GM12873 (cell line): Measurements from ENCODE around the gene CYS1.

ENCODE experiments used
- TF ChIP-seq, protein P1 (sequence below): IDR thresholded peaks from 2 replicates; pipeline ENCODE4 v1.5.1; 2012; ENCODE audit warnings: low read depth, mild to moderate bottlenecking, moderate library complexity, low read length, control low read depth; ENCODE audit not compliant: insufficient read depth; ENCODE audit errors: missing control alignments

Gene CYS1

DNA sequence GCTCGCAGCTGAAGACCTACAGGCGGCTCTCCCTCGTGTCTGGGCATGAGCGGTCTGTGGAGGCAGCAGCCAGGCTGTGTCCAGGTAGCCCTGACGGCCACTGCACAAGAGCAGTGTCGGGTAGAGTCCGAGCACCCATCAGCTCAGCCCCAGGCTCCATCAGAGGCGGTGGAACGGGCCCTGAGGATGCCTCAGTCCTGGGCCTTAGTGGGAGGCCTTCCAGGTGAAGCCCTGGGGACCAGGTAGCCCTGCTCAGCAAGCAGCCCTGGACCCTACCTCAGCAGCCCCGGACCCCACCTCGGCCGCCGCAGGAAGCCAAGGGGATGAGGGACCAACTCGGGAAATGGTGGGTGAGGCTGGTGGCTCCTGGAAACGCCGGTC, 58.2 kb downstream of the CYS1 start:
- TF ChIP-seq, protein P1, sequence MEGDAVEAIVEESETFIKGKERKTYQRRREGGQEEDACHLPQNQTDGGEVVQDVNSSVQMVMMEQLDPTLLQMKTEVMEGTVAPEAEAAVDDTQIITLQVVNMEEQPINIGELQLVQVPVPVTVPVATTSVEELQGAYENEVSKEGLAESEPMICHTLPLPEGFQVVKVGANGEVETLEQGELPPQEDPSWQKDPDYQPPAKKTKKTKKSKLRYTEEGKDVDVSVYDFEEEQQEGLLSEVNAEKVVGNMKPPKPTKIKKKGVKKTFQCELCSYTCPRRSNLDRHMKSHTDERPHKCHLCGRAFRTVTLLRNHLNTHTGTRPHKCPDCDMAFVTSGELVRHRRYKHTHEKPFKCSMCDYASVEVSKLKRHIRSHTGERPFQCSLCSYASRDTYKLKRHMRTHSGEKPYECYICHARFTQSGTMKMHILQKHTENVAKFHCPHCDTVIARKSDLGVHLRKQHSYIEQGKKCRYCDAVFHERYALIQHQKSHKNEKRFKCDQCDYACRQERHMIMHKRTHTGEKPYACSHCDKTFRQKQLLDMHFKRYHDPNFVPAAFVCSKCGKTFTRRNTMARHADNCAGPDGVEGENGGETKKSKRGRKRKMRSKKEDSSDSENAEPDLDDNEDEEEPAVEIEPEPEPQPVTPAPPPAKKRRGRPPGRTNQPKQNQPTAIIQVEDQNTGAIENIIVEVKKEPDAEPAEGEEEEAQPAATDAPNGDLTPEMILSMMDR: no peak

DNA sequence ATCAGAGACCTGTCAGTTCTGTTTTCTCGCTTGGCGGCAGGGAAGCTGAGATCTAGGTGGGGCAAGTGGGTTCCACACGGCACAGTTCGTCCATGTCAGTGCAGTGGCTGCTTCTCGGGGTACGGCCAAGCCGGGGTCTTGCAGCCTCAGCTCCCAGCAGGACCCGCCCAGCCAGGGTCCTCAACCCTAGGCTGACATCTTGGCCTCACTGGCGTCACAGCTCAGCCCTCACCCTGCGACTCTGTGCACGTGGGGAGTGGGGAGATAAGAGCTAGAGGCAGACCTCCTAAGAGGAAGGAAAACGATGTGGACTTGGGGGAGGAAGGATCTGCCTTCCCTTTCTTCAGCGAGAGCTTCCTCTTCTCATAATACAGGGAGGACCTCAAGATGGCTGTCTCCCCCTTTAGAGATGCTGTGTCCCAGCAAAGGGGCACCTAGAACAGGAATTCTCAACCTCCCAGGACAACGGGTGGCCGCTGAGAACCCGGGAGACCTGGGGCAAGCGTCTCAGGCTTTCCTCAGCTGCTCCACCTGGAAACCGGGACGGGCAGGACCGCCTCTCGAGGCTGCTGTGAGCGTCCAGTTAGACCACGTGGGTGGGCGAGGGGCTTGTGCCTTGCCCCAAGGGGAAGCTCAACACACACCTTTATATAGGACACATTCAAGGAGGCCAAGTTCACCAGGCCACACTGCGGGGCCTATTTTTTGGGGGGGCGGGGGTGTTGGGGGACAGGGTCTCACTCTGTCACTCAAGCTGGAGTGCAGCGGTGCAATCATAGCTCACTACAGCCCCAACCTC, 60.4 kb downstream of the CYS1 start:
- TF ChIP-seq, protein P1: no peak

DNA sequence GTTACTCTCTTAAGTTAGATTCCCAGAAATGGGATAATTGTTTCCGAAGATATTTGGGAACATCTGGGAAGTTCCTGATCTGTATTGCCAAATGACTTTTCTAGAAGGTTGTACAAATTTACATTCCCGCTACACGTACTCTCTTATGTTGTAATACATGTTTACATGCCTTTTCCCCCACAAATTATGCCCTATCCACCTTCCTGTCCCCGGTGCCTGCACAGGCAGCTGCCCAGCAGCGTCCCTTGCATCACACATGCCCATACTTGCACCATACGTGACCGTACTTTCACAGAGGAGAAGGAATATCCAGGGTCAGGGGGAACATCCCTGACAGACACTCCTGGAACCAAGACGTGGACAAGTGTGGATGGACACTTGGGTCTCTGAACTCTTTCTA, 61.0 kb downstream of the CYS1 start:
- TF ChIP-seq, protein P1: no peak

DNA sequence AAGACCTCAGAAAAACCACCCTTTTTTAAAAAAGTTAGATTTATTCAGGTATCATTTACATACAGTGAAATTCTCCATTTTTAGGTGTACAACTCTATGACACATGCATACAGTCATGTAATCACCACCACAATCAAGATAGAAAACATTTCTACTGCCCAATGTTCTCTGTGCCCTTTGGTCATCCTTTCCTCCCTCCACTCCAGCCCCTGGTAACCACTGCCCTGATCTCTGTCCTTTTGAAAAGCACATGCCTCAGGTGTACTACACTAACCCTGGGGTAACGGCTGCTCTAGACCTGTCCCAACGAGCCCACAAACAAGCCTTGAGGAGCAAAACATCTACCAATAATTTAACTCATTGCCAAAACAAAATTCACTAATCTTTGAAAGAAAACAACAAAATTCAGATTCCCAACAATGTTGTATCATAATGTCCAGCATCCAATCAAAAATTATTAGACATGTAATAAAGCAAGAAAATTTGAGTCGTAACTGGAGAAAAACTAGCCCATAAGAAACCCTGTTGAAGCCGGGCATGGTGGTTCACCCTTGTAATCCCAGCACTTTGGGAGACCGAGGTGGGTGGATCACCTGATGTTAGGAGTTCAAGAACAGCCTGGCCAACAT, 62.8 kb downstream of the CYS1 start:
- TF ChIP-seq, protein P1: no peak

DNA sequence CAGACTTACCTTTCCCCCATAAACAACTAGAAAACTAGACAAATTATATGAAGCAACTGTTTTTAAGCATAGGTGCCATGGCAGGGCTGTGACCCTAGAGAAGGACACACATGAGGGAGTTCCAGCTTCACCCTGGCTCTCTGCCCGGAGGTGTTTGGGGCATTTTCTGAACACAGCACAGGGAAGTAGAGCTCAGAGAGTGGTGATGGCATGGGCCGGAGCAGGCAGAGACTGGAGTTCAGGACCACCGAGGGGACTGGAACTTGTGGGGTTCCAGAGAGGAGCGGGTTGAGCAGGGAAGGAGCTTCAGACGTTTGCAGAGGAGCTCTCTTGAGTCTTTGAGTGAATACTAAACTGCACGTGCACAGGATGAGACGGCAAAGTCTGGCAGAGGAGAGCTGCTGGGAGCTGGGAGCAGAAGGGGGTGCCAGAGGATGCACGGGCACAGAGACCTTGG, 63.4 kb downstream of the CYS1 start:
- TF ChIP-seq, protein P1: no peak

DNA sequence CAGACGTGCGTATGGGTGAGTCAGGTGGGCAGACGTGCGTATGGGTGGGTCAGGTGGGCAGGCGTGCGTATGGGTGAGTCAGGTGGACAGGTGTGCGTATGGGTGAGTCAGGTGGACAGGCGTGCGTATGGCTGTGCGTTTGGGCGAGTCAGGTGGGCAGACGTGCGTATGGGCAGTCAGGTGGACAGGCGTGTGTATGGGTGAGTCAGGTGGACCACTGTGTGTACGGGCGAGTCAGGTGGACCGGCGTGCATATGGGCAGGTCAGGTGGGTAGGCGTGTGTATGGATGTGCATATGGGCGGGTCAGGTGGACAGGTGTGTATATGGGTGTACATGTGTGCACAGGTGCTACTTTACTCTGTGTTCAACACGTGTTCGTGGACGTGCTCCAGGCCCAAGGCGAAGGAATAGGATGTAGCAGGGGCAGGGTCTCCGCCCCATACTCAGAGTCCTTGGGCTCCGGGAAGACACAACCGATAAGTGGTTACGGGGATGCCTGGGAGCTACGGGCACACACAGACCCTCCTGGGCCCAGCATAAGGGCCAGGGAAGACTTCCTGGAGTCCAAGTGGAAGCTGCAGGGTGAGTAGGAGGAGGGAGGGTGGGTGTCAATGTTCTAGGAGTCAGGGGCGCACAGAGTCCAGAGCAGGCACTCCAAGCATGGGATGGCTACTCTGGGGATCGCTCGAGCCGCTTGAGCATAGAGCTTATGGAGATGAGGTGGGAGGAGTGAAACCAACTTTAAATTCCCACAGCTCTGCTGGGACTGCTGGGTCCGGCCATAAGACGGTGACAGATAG, 64.0 kb downstream of the CYS1 start:
- TF ChIP-seq, protein P1: no peak

DNA sequence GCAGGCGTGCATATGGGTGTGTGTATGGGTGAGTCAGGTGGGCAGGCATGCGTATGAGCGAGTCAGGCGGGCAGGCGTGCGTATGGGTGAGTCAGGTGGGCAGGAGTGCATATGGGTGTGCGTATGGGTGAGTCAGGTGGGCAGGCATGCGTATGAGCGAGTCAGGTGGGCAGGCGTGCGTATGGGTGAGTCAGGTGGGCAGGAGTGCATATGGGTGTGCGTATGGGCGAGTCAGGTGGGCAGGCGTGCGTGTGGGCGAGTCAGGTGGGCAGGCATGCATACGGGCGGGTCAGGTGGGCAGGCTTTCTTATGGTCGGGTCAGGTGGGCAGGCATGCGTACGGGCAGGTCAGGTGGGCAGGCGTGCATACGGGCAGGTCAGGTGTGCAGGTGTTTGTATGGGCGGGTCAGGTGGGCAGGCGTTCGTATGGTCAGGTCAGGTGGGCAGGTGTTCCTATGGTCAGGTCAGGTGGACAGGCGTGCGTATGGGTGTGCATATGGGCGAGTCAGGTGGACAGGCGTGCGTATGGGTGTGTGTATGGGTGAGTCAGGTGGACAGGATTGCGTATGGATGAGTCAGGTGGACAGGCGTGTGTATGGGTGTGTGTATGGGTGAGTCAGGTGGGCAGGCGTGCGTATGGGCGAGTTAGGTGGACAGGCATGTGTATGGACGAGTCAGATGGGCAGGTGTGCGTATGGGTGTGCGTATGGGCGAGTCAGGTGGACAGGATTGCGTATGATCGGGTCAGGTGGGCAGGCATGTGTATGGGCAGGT, 65.6 kb downstream of the CYS1 start:
- TF ChIP-seq, protein P1: no peak
